VCaP (cell line): ENCODE results near the gene PSMB4.
"Not testable (repeated sequence)": the region's sequence is repeated elsewhere in the genome, so short reads cannot be mapped to it uniquely, and the experiment has no call there.

Experiments used
- H3K27ac ChIP-seq: fragments of 450-650 bp; 2 replicates; pipeline ENCODE4 v1.5.1; 2017
- TF ChIP-seq, protein P1 (sequence below): fragments of 450-650 bp; conservative IDR thresholded peaks from 2 replicates; pipeline ENCODE4 v1.5.1; 2017; ENCODE audit warnings: mild to moderate bottlenecking, moderate library complexity

PSMB4 gene

DNA sequence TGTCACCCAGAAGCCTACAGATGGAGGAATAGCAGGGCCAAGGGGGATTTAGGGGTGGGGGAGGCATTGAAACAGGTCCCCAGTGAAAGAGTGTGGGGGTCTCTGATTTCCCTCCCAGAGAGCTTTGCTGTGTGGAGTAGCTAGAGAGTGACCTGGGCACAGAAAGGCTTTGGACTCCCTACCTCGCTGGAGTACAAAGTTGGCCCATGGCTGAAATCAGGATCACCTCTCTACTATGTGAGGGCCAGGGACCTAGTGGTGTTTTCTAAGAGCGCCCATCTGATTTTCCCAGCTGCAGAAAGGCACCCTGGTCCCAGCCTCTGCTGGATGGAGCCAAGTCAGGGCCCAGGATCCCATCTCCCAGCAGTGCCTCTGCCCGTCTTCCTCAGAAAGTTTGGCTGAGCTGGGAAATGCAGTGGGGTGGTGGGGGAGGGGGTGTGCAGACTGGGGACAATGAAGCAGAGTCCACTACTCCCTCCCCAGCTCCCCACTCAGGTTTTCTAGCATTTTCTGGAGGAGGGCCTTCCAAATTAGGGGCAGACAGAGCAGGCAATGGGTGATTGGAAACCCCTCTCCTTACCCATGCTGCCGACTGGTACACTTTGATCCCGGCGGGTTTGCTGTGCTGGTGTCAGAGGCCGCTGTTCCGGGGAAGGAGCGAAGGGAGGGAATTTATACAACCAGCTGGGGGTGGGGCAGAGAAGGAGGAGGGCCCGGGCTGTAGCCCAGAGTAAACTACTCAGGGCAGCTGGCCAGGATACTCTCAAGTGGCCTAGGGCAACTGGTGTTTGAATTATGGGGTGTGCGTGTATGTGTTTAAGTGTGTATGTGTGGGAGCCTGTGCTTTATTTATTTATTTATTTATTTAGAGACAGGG is 27.1 kb upstream of the PSMB4 start, which contains the start of gene SELENBP1:
Gene SELENBP1 (minus strand): TSS at position 648 of the 877 bp plus-strand sequence. CDS start 64 bp downstream, at position 584.
- peak within 1 kb of the TSS; percentile 86 for H3K27ac ChIP-seq
- TF ChIP-seq, protein P1, sequence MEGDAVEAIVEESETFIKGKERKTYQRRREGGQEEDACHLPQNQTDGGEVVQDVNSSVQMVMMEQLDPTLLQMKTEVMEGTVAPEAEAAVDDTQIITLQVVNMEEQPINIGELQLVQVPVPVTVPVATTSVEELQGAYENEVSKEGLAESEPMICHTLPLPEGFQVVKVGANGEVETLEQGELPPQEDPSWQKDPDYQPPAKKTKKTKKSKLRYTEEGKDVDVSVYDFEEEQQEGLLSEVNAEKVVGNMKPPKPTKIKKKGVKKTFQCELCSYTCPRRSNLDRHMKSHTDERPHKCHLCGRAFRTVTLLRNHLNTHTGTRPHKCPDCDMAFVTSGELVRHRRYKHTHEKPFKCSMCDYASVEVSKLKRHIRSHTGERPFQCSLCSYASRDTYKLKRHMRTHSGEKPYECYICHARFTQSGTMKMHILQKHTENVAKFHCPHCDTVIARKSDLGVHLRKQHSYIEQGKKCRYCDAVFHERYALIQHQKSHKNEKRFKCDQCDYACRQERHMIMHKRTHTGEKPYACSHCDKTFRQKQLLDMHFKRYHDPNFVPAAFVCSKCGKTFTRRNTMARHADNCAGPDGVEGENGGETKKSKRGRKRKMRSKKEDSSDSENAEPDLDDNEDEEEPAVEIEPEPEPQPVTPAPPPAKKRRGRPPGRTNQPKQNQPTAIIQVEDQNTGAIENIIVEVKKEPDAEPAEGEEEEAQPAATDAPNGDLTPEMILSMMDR = no peak

DNA sequence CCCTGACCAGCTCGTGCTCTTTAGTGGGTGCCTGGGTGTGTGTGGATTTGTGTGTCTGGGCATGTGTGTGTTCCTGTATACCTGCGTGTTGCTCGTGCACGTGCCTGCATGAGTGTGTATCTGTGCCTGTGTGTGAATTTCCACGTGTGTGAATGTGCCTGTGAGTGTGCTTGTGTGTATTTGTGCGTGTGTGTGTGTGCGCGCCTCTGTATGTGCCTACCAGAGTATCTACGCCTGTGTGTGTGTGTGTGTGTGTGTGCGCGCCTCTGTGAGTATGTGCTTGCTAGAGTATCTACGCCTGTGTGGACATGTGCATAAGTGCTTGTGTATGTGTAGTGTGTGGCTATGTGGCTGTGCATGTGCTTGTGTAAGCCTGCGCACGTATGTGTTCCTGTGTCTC is 26.2 kb upstream of the PSMB4 start:
- peak overlapping the region; percentile 86 for H3K27ac ChIP-seq
- TF ChIP-seq, protein P1 = no peak

DNA sequence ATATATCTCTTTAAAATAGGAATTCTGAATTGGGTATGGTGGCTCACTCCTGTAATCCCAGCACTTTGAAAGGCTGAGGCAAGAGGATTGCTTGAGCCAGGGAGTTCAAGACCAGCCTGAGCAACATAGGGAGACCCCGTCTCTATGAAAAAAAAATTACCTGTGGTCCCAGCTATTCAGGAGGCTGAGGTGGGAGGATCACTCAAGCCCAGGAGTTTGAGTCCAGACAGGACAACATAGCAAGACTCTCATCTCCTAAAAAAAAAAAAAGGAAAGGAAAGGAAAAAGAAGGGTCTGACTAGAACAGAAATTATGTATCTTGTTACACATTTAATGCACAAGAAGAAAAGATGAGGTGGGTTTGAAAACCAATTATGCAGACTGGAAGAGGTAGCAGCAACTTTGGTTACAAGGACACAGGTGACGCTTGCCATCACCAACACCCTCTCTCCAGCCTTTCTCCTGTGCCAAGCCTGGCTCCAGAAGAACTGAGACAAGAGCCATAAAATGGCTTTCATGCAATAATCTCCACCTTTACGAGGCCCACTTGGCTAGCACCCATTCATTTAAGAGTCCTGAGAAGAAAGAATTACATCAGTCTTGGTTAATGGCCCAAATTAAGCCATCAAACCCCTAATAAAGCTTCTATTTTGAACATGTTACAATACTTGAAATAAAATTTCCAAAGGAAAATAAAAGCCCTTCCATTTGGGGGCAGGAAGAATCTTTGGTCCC is 22.1 kb upstream of the PSMB4 start:
- TF ChIP-seq, protein P1 = no peak

DNA sequence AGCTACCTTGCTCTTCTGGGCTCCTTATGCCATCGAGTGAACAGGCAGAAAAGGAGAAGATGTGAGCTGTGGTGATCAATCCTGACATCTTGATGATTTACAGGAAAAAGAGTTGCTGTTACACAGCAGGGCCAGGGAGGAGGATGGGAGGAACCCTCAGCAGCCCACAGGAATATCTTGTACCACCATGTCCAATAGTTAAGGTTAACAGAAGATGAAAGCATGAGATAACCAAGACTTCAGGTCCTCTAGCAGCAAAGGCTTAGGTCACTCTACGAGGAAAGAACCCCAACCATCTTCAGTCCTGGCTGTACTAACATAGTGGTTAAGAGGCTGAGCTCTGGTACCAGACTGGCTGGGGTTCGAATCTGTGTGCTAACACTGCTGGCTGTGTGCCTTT is 14.8 kb upstream of the PSMB4 start:
- TF ChIP-seq, protein P1 = no peak
- no peak overlapping the region for H3K27ac ChIP-seq

More for the DNA sequence above, 22.1 kb upstream of the PSMB4 start:
- peak overlapping the region; percentile 59 for H3K27ac ChIP-seq

DNA sequence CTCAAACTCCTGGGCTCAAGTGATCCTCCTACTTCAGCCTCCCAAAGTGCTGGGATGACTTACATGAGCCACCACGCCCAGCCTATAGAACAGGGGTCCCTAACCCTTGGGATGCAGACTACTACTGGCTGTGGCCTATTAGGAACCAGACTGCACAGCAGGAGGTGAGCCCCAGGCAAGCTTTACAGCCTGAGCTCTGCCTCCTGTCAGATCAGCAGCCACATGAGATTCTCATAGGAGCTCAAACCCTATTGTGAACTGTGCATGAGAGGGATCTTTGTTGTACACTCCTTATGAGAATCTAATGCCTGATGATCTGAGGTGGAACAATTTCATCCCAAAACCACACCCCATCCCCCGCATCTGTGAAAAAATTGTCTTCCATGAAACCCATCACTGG is 13.4 kb upstream of the PSMB4 start:
- TF ChIP-seq, protein P1 = no peak

DNA sequence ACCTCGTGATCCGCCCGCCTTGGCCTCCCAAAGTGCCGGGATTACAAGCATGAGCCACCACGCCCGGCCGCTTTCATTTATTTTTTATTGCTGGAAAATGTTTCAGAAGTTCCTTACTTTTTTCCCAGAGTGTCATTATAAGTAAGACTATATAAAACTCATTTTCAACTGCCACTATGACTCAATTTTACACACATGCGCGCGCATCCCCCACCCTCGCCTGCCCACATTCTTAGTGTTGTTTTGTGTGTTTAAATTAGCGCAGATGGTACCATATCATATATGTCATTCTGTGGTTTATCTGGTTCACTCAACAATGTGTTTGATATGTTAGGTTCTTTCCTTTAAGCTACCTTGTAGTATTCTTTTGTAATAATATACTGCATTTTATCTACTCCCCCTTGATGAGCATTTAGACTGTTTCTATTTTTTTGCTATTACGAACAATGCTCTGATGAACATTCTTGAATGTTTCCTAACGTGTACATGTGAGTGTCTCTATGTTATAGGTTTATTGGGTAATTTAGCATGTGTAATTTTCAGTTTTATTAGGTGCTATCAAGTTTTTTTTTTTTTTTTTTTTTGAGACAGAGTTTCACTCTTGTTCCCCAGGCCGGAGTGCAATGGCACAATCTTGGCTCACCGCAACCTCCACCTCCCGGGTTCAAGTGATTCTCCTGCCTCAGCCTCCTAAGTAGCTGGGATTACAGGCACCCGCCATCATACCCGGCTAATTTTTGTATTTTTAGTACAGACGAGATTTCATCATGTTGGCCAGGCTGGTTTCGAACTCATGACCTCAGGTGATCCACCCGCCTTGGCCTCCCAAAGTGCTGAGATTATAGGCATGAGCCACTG is 8.9 kb upstream of the PSMB4 start:
- not testable (repeated sequence) for H3K27ac ChIP-seq

More for the DNA sequence above, 13.4 kb upstream of the PSMB4 start:
- H3K27ac ChIP-seq = no peak overlapping the region

DNA sequence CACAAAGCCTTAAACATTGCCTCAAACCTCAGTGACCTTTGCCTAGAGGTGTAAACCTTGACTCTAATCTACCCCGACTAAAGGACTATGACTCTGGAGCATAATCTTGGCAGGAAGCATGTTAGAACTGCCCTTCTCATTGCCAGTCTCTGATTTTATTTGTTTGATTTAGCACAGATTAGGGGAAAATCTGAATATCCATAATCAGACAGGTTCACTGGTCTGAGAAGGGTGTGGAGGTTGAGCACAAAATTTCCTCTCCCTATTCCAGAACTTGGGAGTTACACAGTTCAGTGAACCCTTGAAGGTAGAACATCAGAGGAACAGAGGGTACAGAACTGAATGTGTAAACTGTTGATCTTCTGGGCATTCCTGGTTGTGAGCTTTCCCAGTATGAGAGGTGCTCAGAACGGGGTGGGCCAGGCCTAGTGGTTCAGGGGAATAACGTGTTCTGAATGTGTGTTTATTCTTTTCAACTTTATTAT is 8.3 kb upstream of the PSMB4 start:
- TF ChIP-seq, protein P1 = no peak
- no peak overlapping the region for H3K27ac ChIP-seq
